Glomerular endothelial cell (primary cell): ENCODE data around the gene RRP15. TPM values are rescaled to one million over a fixed set of nuclear protein-coding genes. Genes with fewer than 3 reads are reported as not detected.
A peak's percentile ranks its signal among the peaks of the same experiment; 100 is the strongest.
"Not testable (repeated sequence)": the region's sequence is repeated elsewhere in the genome, so short reads cannot be mapped to it uniquely, and the experiment has no call there.

ENCODE experiments used
- DNase-seq: peaks from one replicate; pipeline ENCODE4 v3.0.0-alpha.2; 2011; ENCODE audit warnings: low read depth, low spot score; ENCODE audit errors: extremely low read depth
- total RNA-seq: library from RNA; depleted of rRNA; stranded (reverse); fragments of >200 nt; gene quantifications from 2 replicates; pipeline ENCODE4 v1.2.3, GENCODE V29; 2015

The RRP15 gene
- total RNA-seq, 1 donor from 2014 or later: 4.5 TPM

DNA sequence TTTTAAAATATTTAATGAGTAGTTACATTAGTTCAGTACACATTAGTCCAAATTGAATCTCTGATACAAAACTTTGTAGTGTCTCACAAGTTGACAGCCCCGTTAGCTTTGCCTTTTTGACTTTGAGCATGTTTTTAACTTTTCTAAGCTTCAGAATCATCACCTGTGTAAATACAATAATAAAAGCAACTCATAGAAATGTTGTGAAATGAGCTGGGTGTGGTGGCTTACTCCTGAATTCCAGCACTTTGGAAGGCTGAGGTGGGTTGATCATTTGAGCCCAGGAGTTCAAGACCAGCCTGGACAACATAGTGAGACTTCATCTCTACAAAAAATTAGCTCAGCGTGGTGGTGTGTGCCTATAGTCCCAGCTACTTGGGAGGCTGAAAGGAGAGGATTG is 11.1 kb downstream of the RRP15 start:
- DNase-seq: no peak

DNA sequence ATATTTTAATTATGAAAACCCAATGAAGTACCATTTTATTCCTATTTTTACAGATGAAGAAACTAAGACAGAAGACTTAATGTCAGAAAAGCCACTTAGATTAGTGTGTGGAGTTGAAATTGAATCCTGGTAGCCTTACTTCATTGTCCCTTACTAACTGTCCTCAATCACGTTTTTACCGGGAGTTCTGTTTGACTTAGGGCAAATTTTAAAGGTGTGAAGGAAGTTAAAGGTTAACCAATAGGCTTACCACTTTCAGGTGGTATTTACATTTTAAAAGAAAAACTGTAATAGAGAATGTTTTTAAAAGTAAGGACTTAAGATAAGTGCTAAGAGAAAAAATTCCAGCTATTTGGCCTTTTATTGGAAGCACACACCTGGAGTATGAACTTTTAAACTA is 12.4 kb downstream of the RRP15 start:
- DNase-seq: no peak

DNA sequence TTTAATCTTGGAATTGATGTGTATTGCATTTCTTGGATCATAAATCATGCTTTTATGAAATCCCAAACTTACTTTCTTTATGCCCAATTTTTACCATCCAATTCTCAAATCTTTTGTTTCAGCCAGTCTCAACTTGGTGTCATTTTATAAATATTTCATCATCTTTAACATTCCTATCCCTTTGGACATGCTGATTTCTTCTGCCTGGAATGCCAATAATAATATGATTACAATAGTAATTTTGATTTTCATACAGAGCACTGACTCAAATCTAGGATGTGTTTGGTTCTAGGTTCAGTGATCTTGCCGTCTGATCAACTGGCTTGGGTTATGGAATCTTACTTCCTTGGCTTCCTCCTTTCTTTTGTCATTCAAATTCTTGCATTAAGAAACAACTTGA is 12.8 kb downstream of the RRP15 start:
- no peak for DNase-seq

DNA sequence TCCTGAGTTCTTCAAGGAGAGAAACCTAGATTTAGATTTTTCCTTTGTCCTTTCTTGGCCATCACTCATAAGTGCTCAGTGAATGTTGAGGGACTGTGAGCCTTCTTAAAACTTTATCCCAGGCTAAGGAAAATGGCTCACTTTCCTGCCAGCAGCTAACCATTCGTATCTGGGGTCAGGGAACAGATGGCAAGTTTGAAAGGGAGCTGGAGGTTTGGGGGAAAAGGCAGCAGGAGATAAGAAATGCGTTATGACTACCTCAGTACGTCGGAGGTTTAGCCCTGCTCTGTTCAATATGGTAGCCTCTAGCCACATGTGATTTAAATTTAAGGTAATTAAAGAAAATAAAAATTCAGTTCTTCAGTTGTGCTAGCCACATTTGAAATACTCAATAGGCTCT is 13.3 kb downstream of the RRP15 start:
- no peak for DNase-seq

DNA sequence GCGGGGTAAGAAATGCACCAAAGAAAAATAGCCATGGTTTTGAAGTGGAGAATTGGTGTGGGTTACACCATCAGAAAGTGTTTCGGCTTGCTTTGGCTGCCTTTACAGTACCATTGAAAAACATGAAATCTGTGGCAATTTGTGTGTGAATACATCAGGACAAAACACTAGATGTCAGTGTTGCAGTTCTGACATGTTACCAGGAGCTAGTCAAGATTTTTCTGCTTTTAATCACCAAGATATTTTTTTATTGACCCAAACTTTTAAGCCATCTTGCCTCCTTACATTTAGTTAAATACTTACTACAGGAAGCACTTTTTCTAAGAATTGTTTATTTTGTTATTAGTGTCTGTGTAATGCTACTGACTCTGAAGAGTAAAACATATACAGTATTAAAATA is 14.3 kb downstream of the RRP15 start:
- DNase-seq: peak; percentile 39

DNA sequence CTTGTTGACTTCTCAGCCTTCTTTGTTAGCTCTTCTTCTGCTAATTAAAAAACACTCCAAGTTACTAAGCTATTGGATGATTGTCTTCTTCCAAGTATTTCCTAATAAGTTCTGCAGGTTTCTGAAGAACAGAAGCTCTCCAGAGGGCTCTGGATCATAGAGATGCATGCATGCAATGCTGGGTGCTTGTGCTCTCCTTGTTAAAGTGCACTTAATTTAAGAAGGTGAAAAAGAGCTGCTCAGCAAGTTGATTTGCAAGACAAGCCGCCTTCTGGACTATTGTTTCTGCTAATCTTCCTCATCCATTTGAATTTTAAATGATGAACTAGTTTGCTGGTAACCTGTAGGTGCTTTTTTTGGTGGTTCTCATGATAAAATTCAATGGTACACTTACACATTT is 16.1 kb downstream of the RRP15 start:
- no peak for DNase-seq

DNA sequence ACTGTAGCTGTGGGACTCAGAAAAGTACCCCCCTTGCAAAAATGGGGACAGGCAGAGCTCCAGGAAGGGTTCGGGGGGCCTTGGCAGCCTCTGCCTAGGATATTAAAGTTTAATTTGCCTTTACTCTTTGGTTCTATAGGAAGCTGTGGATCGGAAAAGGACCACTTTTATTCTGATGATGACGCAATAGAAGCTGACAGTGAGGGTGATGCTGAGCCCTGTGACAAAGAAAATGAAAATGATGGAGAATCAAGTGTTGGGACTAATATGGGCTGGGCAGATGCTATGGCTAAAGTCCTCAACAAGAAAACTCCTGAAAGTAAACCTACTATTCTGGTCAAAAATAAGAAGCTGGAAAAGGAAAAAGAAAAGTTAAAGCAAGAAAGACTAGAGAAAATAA is 17.1 kb downstream of the RRP15 start:
- DNase-seq: no peak

DNA sequence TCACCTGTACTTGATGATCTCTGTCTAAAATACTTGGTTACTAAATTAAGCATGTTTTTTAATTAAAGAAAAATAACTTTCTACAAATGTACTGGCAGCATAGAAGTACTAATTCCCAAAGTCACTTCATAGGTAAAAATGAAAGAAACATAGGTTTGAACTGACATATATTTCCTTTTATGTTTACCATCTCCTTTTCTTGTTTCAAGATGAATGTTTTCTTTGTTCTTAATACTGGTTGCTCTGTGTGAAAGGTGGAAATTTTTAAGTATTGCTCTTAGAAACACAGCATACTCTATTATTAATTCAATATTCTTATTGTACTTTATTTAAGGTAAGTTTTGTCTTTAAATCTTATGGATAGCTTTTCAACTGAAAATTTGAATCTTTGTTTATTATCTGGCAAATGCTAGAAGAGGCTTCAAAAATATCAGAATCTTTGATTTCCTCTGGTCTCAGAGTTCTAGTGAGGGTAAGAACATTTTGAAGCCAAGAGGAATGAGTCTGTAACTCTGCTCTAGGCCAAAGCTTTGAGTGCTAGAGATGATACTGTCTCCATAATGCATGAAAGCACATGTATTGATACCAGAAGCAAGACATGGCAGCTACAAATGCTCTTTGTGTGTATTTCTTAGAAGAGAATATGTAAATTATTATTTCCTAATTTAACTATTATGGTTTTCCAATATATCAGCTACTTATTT is 18.2 kb downstream of the RRP15 start:
- no peak for DNase-seq

DNA sequence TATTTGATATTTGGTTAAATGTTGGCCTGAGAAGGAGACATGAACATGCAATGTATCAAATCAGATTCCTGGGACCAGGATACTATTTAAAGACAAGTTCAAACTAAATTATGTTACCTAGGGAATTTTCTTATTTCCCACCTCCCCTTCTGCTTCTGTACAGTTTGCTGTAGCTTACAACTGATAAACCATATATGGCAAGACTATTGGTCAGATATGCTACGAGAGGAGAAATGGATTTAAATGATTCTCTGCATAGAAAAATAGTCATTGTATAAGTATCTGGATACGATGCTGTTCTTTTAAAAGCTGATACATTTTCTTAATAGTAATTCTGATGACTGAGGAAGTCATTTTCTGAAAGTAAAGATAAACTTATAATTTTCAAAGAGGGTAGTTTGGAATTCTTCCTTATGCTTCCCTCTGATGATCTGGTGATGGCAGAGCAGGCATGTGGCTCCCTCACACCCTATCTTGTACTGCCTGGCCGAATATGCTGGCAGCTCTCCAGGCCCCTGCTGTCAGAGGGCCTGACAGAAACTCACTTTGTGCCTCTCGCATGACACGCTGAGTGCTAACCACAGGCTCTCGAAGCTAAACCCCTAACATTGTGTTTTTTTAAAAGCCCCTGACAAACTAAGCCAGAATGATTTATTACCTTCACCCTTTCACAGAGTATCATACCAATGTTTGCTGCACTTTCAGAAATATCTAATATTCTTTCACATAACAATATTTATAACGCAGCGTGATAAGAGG is 19.4 kb downstream of the RRP15 start:
- DNase-seq: no peak

DNA sequence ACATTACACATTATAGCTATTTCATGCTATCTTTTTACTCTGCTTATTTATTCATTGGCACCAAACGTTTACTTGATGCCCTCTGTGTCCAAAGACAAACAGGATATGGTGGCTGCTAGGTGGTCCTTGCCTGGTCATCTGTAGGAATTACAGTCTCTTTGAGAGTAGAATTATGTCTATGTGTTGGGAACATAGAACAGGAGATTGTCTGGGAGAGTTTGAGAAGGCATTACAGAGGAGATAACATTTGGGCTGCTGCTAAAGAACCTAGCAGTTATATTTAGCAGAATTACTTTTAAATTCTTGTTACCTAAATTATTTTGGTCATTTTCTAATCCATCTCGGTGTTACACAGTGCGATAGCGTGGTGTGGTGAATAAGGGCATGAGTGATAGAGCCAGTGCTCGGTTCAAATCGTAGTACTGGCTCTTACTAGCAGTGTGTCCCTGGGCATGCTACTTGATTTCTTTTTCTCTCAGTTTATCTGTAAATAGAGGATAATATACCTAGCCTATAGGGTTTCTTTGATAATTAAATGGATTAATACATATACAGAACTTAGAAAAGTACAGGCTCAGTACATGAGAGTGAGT is 20.5 kb downstream of the RRP15 start:
- no peak for DNase-seq

DNA sequence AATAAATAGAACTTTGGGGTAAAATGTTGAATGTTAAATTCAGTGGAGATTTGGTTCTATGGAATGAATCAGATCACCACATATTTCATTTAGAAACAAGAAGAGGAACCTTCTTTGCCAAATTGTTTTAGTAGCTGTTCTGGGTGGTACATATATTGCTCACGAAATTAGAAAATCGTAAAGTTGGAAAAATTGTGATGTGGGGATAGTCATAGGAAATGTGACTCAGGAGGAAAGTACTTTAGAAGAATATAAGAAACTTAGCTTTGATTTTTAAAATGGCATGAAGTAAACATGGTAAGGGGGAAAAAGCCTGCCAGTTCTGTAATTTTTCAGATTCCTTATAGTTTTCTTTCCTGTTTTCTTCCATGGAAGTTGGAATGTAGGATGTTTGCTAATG is 27.4 kb downstream of the RRP15 start:
- DNase-seq: peak; percentile 29

DNA sequence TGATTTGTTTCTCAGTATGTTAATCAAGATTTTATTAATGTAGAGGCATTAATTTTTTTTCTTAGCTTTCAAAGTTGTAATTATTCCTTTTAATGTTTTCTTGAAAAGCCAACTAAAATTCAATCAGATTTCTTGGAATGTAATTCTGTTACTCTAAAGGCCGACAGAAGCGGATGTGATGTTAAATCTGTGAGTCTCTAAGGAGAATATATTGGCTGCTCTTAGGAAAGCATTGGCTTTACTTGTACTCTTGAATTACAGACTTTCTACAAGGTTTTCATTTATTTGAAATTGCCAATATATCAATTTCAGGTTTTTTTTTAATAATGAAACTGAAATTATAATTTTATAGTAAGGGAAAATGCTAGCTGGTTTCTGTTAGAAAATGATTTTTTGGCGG is 29.2 kb downstream of the RRP15 start:
- DNase-seq: no peak

DNA sequence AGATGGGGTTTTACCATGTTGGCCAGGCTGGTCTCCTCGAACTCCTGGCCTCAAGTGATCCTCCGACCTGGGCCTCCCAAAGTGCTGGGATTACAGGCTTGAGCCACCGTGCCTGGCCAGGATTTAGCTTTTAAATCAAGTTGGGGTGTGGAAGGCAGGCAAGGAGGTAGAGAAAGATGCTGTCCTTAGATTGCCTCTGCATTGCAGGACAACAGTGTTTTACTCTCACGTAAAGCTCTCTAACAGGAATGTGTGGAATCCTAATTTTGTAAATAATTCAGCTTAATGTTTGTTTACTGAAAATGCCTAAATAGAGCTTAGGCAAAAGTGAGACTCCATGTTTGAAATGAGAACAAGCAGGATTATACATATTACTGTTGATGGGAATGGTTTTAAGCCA is 30.5 kb downstream of the RRP15 start:
- DNase-seq: no peak

DNA sequence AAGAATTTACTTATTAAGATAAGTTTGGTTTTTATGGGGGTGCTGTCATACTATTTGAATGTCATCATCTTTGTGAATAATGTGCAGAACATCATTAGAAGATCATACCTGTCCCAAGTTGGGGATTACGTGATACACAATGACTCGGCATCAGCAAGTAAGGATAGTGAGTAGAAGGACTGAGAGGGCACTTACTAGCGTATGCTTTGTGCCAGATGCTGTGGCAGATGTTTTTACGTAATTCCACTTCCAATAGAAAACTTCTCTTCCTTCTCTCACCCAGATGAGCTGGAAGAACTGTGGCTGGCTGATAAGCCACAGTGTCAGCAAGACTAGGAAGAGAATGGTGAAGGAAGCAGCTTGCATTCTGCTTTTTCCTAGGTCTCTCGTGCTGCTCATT is 32.0 kb downstream of the RRP15 start:
- no peak for DNase-seq

DNA sequence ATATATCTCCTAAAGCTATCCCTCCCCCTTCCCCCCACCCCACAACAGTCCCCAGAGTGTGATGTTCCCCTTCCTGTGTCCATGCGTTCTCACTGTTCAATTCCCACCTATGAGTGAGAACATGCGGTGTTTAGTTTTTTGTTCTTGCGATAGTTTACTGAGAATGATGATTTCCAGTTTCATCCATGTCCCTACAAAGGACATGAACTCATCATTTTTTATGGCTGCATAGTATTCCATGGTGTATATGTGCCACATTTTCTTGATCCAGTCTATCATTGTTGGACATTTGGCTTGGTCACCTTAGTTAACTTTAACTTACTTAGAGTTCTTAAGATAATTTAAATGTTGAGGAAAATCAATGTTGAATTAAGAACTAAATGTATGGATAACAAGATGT is 35.1 kb downstream of the RRP15 start:
- not testable (repeated sequence) for DNase-seq

DNA sequence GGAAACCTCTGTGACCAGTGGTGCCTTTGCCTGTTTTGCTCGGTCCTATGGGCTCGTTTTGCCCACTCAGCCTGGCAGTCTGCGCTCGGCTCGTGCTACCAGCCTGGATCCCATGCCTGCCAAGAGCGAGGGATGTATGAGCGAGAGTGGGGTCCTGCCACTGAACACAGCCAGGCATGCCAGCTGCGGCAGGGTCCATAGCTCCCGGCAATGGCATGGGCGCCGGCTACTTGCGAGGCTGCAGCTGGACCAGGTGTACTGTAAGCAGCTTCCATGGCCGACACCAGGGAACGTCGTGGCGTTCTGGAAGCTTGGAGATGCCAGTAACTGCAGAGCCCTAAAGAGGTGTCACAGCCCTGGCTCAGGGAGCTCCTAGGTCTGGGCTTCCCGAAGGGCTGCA is 37.7 kb downstream of the RRP15 start:
- DNase-seq: no peak

DNA sequence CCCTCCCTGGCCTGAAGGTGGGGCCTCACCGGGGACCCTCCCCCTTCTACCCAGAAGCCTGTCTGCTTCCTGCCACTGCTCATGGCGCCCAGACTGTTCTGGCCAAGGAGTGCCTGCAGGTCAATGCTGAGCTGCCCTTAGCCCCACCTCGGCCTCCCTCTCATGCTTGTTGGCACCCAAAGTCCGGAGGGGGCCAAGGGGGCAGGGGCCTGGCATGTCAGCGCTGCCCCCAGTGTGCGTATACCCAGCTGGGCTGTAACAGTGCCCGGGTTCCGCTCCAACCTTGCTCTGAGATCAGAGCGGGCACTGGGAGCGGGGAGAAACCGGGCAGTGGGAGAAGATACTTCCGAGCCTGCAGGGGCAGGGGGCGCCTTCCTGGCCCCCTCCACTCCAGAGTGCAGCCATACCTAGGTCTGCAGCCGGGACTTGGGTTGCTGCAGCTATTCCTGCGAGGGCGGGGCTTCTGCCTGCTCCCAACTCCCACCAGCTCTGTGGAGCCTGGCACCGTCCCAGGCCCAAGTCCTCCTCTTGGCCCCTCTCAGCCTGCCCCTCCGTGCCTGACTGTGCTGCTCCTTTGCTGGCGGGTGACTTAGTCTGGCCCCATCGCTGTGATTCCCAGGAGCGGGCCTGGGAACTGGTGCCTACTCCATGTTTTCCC is 38.6 kb downstream of the RRP15 start:
- no peak for DNase-seq

DNA sequence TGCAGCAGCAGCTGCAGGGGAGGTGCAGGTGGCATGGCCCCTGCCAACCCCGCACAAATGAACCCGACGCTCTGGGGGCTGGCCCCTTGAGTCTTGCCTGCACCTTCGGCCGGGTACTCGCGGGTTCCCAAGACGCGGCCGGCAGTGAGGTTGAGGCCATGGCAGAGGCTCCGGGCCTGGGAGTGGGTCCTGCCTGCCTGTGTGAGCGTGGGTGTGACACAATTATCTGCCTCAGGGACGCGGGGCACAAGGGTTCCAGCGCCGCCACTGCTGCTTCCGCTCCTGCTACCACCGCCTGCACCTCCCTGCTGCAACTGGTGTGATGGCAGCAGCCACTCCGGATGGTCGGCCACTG is 39.1 kb downstream of the RRP15 start:
- no peak for DNase-seq

DNA sequence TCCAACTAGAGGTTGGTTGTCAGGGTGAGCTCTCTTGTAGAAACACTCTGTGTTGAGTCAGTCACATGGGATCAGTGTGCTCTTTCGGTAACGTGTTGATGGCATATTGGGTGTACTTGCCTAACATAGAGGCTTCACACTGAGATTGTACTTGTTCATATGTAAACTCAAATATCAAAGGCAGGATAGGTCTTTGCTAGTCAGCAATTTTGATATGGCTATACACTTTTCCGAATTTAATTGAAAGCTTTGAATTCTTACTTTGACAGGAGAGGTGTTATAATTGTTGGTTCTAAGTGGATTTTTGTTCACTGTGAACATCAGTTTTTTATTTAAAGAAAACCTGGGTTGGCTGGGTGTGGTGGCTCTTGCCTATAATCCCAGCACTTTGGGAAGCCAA is 43.7 kb downstream of the RRP15 start:
- DNase-seq: no peak

DNA sequence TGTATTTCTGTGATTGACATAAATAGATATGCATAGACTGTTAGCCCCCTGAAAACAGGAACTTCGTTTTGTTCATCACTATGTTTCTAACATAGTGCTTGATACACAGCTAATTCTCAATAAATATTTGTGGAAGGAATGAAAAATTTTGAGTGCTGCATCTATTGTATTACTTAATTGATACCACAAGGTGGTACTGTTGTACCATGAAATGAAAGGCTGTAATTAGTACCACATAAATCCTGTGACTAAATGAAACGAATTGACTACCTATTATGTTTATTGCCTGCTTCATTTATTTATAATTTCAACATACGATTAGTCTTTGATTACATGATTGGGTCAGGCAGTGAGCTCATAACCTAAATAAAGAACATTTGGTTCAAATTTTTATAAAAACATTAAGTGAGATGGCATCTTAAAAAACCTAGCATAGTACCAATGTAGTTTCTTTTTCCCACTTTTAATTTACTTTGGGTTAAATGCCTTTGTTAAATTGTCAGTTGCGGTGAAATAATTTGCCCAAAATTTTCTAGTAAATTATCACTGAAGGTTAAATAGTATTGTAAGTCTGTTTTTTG is 45.0 kb downstream of the RRP15 start:
- DNase-seq: no peak

DNA sequence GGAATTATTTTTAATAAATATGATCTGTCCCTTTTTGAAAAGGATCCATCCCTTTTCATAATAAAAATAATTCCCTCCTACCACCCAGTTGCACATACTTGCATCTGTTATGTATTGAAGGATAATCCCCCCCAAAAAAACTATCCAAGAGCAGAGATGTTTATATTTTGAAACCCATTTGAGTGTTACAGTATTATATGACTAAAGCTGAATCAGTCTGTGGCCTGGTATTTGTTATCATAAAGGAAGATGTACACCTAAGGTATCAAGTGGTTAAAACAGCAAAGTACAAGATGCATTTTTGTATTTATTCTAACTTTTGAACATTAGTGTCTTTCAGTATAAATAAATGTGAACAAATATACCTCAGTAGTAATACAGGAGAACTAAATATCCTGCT is 47.3 kb downstream of the RRP15 start:
- DNase-seq: no peak
